WTC11 (cell line): ENCODE measurements around the gene ZBTB16. TPM values are rescaled to one million over a fixed set of nuclear protein-coding genes. Genes with fewer than 3 reads are reported as not detected.

Source experiments
- ATAC-seq: fragments of 200-7000 bp; cut with Tn5 transposase; 2 replicates; pipeline ENCODE4 v1.10.0; 2021; ENCODE audit warnings: mild to moderate bottlenecking, moderate library complexity
- CTCF ChIA-PET: fragments of 300-600 bp; sonication (Branson Sonifier 250); formaldehyde crosslinking; loops from one replicate; lab custom pipeline; 2021; ENCODE audit warnings: antibody characterized with exemption; lab: Charles Lee
- POLR2A ChIA-PET: fragments of 350-600 bp; sonication (Branson Sonifier 250); formaldehyde crosslinking; loops from one replicate; lab custom pipeline; 2021; ENCODE audit warnings: antibody characterized with exemption; lab: Charles Lee
- DNase-seq: peaks from one replicate; pipeline ENCODE4 v3.0.0; 2021; ENCODE audit warnings: low spot score
- H3K27ac Mint-ChIP-seq: 2 replicates; pipeline ENCODE4 v1.8.0; 2021; ENCODE audit warnings: mixed read lengths
- H3K27me3 Mint-ChIP-seq: 2 replicates; pipeline ENCODE4 v1.8.0; 2021; ENCODE audit warnings: low read depth, mild to moderate bottlenecking, moderate library complexity, mixed read lengths
- H3K36me3 Mint-ChIP-seq: 2 replicates; pipeline ENCODE4 v1.8.0; 2021; ENCODE audit warnings: mixed read lengths
- H3K4me1 Mint-ChIP-seq: 2 replicates; pipeline ENCODE4 v1.8.0; 2022; ENCODE audit warnings: mixed read lengths
- H3K4me3 Mint-ChIP-seq: 2 replicates; pipeline ENCODE4 v1.8.0; 2021; ENCODE audit warnings: mild to moderate bottlenecking, moderate library complexity, mixed read lengths
- H3K9me3 Mint-ChIP-seq: 2 replicates; pipeline ENCODE4 v1.8.0; 2021; ENCODE audit warnings: mixed read lengths
- CREM ChIP-seq: sonication (generic); formaldehyde crosslinking; IDR thresholded peaks from 2 replicates; pipeline ENCODE4 v1.8.1; 2022; ENCODE audit warnings: mild to moderate bottlenecking, missing genetic modification reagents, moderate library complexity
- ESRRA ChIP-seq: sonication (generic); formaldehyde crosslinking; IDR thresholded peaks from 2 replicates; pipeline ENCODE4 v1.8.1; 2022; ENCODE audit warnings: mild to moderate bottlenecking, missing genetic modification reagents, borderline replicate concordance
- ETV6 ChIP-seq: sonication (generic); formaldehyde crosslinking; IDR thresholded peaks from 2 replicates; pipeline ENCODE4 v1.8.1; 2022; ENCODE audit warnings: mild to moderate bottlenecking, missing genetic modification reagents
- FOXP1 ChIP-seq: sonication (generic); formaldehyde crosslinking; IDR thresholded peaks from 2 replicates; pipeline ENCODE4 v1.8.0; 2022; ENCODE audit warnings: missing genetic modification reagents, mild to moderate bottlenecking, moderate library complexity, borderline replicate concordance
- MXD4 ChIP-seq: fragments of 250-450 bp; sonication (Bioruptor Pico); IDR thresholded peaks from 2 replicates; pipeline ENCODE4 v1.8.0; 2021; ENCODE audit warnings: mild to moderate bottlenecking, moderate library complexity, borderline replicate concordance
- MYBL2 ChIP-seq: sonication (generic); formaldehyde crosslinking; IDR thresholded peaks from 2 replicates; pipeline ENCODE4 v1.8.1; 2023; ENCODE audit warnings: mild to moderate bottlenecking, moderate library complexity, missing genetic modification reagents
- NFATC4 ChIP-seq: fragments of 250-450 bp; sonication (Bioruptor Pico); IDR thresholded peaks from 2 replicates; pipeline ENCODE4 v1.9.0; 2021; ENCODE audit warnings: mild to moderate bottlenecking
- NFYB ChIP-seq: sonication (generic); formaldehyde crosslinking; conservative IDR thresholded peaks from 2 replicates; pipeline ENCODE4 v1.8.0; 2022; ENCODE audit warnings: low read depth, missing genetic modification reagents
- OVOL2 ChIP-seq: fragments of 250-450 bp; sonication (Bioruptor Pico); IDR thresholded peaks from 2 replicates; pipeline ENCODE4 v1.9.0; 2021; ENCODE audit warnings: mild to moderate bottlenecking, borderline replicate concordance
- RORB ChIP-seq: fragments of 250-450 bp; sonication (Bioruptor Pico); IDR thresholded peaks from 2 replicates; pipeline ENCODE4 v1.9.0; 2021; ENCODE audit warnings: mild to moderate bottlenecking
- SMAD4 ChIP-seq: sonication (generic); formaldehyde crosslinking; IDR thresholded peaks from 2 replicates; pipeline ENCODE4 v1.8.0; 2022; ENCODE audit warnings: mild to moderate bottlenecking, missing genetic modification reagents
- SP1 ChIP-seq: sonication (generic); formaldehyde crosslinking; conservative IDR thresholded peaks from 2 replicates; pipeline ENCODE4 v1.8.1; 2022; ENCODE audit warnings: missing genetic modification reagents
- TCF7 ChIP-seq: sonication (generic); formaldehyde crosslinking; IDR thresholded peaks from 2 replicates; pipeline ENCODE4 v1.8.0; 2022; ENCODE audit warnings: mild to moderate bottlenecking, low read depth, missing genetic modification reagents, moderate library complexity
- ZNF671 ChIP-seq: fragments of 250-450 bp; sonication (Bioruptor Pico); IDR thresholded peaks from 2 replicates; pipeline ENCODE4 v1.8.0; 2021; ENCODE audit warnings: mild to moderate bottlenecking
- total RNA-seq: library from RNA; stranded (reverse); gene quantifications from 3 replicates; pipeline ENCODE4 v1.2.3, GENCODE V29; 2021
- TF ChIP-seq, protein P1 (sequence below): fragments of 250-450 bp; sonication (Bioruptor Pico); IDR thresholded peaks from 2 replicates; pipeline ENCODE4 v1.9.0; 2021; ENCODE audit warnings: mild to moderate bottlenecking
- TF ChIP-seq, protein P2 (sequence below): fragments of 250-450 bp; sonication (Bioruptor Pico); IDR thresholded peaks from 2 replicates; pipeline ENCODE4 v1.8.0; 2021; ENCODE audit warnings: mild to moderate bottlenecking
- TF ChIP-seq, protein P3 (sequence below): fragments of 250-450 bp; sonication (Bioruptor Pico); IDR thresholded peaks from 2 replicates; pipeline ENCODE4 v1.9.0; 2021; ENCODE audit warnings: mild to moderate bottlenecking, borderline replicate concordance
- TF ChIP-seq, protein P4 (sequence below): fragments of 250-450 bp; sonication (Bioruptor Pico); IDR thresholded peaks from 2 replicates; pipeline ENCODE4 v1.9.0; 2021; ENCODE audit warnings: moderate library complexity, mild to moderate bottlenecking, inconsistent platforms, borderline replicate concordance
- TF ChIP-seq, protein P5 (sequence below): sonication (generic); formaldehyde crosslinking; IDR thresholded peaks from 2 replicates; pipeline ENCODE4 v1.8.1; 2023; ENCODE audit warnings: mild to moderate bottlenecking, missing genetic modification reagents, moderate library complexity
- TF ChIP-seq, protein P6 (sequence below): sonication (generic); formaldehyde crosslinking; IDR thresholded peaks from 2 replicates; pipeline ENCODE4 v1.8.0; 2023; ENCODE audit warnings: mild to moderate bottlenecking, missing genetic modification reagents

ZBTB16 gene
- total RNA-seq, 1 experiment from 2014 or later = 0.57 TPM

DNA sequence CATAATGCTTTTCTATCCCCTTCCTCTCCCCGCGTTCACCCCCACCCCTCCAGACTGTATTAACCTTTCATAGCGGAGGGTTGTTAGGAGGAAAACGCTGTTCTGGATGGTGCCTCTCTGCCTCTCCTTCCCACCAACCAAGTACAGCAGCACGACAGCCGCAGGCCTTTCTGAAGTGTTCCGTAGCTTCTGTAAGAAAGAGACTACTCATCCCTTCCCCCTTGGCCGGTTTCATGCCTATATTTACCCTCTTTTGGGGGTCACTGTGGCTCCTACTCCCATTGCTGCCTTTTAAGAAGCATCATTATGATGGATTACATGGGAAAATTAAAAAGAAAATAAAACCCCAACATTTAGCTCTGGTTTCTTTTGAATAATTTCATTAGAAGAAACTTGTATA is 46.5 kb downstream of the ZBTB16 start (continued):
- no peak for TF ChIP-seq OVOL2 (CRISPR knock-in tag)

DNA sequence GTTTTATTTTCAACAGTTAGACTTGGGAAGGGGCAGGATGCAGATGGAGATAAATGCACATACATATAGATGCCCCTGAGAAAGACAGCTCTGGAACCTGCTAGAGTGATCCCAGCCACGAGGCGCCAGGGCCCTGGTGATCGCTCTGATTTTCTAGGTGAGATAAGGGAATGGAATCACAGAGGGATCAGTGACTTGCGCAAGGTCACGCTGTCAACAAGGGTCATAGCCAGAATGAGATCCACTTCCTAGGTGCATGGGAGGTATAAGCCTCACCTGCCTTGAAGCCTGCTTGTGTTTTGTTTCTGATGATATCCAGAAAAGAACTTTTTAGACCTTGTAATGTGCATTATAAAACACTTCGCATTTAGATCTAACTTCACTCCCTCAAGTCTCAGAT is 47.5 kb downstream of the ZBTB16 start:
- ATAC-seq = no peak
- no peak for TF ChIP-seq RORB (CRISPR knock-in tag)
- no peak for TF ChIP-seq NFATC4 (CRISPR knock-in tag)
- no peak for TF ChIP-seq MYBL2
- TF ChIP-seq, protein P1, sequence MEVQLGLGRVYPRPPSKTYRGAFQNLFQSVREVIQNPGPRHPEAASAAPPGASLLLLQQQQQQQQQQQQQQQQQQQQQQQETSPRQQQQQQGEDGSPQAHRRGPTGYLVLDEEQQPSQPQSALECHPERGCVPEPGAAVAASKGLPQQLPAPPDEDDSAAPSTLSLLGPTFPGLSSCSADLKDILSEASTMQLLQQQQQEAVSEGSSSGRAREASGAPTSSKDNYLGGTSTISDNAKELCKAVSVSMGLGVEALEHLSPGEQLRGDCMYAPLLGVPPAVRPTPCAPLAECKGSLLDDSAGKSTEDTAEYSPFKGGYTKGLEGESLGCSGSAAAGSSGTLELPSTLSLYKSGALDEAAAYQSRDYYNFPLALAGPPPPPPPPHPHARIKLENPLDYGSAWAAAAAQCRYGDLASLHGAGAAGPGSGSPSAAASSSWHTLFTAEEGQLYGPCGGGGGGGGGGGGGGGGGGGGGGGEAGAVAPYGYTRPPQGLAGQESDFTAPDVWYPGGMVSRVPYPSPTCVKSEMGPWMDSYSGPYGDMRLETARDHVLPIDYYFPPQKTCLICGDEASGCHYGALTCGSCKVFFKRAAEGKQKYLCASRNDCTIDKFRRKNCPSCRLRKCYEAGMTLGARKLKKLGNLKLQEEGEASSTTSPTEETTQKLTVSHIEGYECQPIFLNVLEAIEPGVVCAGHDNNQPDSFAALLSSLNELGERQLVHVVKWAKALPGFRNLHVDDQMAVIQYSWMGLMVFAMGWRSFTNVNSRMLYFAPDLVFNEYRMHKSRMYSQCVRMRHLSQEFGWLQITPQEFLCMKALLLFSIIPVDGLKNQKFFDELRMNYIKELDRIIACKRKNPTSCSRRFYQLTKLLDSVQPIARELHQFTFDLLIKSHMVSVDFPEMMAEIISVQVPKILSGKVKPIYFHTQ (CRISPR knock-in tag) = no peak
- TF ChIP-seq, protein P2, sequence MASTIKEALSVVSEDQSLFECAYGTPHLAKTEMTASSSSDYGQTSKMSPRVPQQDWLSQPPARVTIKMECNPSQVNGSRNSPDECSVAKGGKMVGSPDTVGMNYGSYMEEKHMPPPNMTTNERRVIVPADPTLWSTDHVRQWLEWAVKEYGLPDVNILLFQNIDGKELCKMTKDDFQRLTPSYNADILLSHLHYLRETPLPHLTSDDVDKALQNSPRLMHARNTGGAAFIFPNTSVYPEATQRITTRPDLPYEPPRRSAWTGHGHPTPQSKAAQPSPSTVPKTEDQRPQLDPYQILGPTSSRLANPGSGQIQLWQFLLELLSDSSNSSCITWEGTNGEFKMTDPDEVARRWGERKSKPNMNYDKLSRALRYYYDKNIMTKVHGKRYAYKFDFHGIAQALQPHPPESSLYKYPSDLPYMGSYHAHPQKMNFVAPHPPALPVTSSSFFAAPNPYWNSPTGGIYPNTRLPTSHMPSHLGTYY (CRISPR knock-in tag) = no peak
- no peak for TF ChIP-seq ZNF671
- no peak for TF ChIP-seq ETV6 (CRISPR knock-in tag)
- no peak for TF ChIP-seq MXD4 (CRISPR knock-in tag)
- no peak for TF ChIP-seq SP1 (CRISPR knock-in tag)
- TF ChIP-seq TCF7 (CRISPR knock-in tag) = no peak
- no peak for TF ChIP-seq FOXP1 (CRISPR knock-in tag)
- TF ChIP-seq, protein P3, sequence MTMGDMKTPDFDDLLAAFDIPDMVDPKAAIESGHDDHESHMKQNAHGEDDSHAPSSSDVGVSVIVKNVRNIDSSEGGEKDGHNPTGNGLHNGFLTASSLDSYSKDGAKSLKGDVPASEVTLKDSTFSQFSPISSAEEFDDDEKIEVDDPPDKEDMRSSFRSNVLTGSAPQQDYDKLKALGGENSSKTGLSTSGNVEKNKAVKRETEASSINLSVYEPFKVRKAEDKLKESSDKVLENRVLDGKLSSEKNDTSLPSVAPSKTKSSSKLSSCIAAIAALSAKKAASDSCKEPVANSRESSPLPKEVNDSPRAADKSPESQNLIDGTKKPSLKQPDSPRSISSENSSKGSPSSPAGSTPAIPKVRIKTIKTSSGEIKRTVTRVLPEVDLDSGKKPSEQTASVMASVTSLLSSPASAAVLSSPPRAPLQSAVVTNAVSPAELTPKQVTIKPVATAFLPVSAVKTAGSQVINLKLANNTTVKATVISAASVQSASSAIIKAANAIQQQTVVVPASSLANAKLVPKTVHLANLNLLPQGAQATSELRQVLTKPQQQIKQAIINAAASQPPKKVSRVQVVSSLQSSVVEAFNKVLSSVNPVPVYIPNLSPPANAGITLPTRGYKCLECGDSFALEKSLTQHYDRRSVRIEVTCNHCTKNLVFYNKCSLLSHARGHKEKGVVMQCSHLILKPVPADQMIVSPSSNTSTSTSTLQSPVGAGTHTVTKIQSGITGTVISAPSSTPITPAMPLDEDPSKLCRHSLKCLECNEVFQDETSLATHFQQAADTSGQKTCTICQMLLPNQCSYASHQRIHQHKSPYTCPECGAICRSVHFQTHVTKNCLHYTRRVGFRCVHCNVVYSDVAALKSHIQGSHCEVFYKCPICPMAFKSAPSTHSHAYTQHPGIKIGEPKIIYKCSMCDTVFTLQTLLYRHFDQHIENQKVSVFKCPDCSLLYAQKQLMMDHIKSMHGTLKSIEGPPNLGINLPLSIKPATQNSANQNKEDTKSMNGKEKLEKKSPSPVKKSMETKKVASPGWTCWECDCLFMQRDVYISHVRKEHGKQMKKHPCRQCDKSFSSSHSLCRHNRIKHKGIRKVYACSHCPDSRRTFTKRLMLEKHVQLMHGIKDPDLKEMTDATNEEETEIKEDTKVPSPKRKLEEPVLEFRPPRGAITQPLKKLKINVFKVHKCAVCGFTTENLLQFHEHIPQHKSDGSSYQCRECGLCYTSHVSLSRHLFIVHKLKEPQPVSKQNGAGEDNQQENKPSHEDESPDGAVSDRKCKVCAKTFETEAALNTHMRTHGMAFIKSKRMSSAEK (CRISPR knock-in tag) = no peak
- no peak for TF ChIP-seq SMAD4 (CRISPR knock-in tag)
- TF ChIP-seq CREM = no peak
- TF ChIP-seq NFYB = no peak
- TF ChIP-seq, all 79 proteins: peak for 0
- Mint-ChIP-seq H3K9me3 (no peaks in the 10 kb centered on the region), H3K4me3 (no peak overlapping the region), H3K36me3 (no peaks in the 10 kb centered on the region), H3K4me1 (peaks cover 35% of the 10 kb centered on the region), H3K27me3 (no peaks in the 10 kb centered on the region), H3K27ac (no peak overlapping the region)
- ChIA-PET CTCF (interaction anchor here (1.6 kb wide), 1 partner anchor 26 kb away, joined by 6 read pairs; no protein-coding TSS in a partner anchor), POLR2A (no interaction called here)
- no peak for DNase-seq

DNA sequence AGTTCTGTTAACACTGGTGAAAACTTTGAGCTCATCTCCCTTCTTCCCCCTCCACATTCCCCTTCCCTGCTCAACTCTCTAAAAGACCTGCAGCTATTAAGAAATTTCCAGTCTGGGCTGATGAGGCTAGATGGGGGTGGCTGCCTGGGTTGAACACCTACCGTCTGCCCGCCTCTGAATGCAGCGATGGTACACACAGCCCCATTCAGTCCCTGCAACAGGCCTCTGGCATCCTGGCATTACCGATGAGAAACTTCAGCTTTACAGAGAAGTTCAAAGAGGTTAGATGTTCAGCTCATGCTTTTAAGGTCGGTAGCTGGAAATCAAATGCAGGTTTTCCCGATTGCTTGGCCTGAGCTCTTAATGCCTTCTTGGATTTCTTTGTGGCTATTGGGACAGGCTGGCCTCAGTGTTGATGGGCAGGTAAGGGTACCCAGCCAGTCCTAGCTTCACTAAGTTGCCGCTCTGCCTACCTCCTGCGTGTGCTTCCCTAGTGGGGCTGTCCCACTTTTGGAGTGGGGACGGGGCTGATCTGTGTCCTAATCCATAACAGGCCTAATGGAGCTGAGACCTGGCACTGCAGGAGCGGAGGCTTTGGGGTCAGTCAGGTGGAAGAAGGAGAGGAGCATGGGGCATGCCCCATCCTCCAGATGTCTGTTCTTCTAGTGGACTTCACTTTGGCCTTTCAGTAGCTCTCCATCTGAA is 49.1 kb downstream of the ZBTB16 start:
- no peak overlapping the region for H3K27ac Mint-ChIP-seq
- CTCF ChIA-PET = interaction anchor here (1.0 to 1.7 kb wide), 4 partner anchors 25 to 212 kb away, joined by 3 to 6 read pairs (median 4); no protein-coding TSS in a partner anchor
- H3K27me3 Mint-ChIP-seq = no peaks in the 10 kb centered on the region
- no peak overlapping the region for H3K4me3 Mint-ChIP-seq
- peaks cover 29% of the 10 kb centered on the region for H3K4me1 Mint-ChIP-seq
- no peaks in the 10 kb centered on the region for H3K36me3 Mint-ChIP-seq
- POLR2A ChIA-PET = no interaction called here
- H3K9me3 Mint-ChIP-seq = no peaks in the 10 kb centered on the region
- no peak for ATAC-seq
- DNase-seq = no peak
- TF ChIP-seq, protein P4, sequence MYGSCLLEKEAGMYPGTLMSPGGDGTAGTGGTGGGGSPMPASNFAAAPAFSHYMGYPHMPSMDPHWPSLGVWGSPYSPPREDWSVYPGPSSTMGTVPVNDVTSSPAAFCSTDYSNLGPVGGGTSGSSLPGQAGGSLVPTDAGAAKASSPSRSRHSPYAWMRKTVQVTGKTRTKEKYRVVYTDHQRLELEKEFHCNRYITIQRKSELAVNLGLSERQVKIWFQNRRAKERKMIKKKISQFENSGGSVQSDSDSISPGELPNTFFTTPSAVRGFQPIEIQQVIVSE = no peak
- no peak for TF ChIP-seq ESRRA
- TF ChIP-seq, protein P5, sequence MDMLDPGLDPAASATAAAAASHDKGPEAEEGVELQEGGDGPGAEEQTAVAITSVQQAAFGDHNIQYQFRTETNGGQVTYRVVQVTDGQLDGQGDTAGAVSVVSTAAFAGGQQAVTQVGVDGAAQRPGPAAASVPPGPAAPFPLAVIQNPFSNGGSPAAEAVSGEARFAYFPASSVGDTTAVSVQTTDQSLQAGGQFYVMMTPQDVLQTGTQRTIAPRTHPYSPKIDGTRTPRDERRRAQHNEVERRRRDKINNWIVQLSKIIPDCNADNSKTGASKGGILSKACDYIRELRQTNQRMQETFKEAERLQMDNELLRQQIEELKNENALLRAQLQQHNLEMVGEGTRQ (CRISPR knock-in tag) = no peak
- TF ChIP-seq, protein P6, sequence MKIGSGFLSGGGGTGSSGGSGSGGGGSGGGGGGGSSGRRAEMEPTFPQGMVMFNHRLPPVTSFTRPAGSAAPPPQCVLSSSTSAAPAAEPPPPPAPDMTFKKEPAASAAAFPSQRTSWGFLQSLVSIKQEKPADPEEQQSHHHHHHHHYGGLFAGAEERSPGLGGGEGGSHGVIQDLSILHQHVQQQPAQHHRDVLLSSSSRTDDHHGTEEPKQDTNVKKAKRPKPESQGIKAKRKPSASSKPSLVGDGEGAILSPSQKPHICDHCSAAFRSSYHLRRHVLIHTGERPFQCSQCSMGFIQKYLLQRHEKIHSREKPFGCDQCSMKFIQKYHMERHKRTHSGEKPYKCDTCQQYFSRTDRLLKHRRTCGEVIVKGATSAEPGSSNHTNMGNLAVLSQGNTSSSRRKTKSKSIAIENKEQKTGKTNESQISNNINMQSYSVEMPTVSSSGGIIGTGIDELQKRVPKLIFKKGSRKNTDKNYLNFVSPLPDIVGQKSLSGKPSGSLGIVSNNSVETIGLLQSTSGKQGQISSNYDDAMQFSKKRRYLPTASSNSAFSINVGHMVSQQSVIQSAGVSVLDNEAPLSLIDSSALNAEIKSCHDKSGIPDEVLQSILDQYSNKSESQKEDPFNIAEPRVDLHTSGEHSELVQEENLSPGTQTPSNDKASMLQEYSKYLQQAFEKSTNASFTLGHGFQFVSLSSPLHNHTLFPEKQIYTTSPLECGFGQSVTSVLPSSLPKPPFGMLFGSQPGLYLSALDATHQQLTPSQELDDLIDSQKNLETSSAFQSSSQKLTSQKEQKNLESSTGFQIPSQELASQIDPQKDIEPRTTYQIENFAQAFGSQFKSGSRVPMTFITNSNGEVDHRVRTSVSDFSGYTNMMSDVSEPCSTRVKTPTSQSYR (CRISPR knock-in tag) = no peak
